Activated CD8-positive, alpha-beta T cell treated with anti-CD3 and anti-CD28 coated beads, Interleukin-2, amount 10 ng/mL, durations not matched to agents 7 days and 5 days (primary cell): ENCODE results near the gene LBHD2. TPM values are rescaled to one million over a fixed set of nuclear protein-coding genes. Genes with fewer than 3 reads are reported as not detected.

Experiments used
- ATAC-seq: fragments of 150-1000 bp; cut with Tn5 transposase; one replicate; pipeline ENCODE4 v1.10.0; 2021; ENCODE audit warnings: moderate library complexity
- CTCF ChIA-PET: fragments of 350-600 bp; sonication (Branson Sonifier 250); formaldehyde crosslinking; loops from one replicate; lab custom pipeline; 2021; ENCODE audit warnings: antibody characterized with exemption; lab: Charles Lee
- POLR2A ChIA-PET: fragments of 350-600 bp; sonication (Branson Sonifier 250); formaldehyde crosslinking; loops from one replicate; lab custom pipeline; 2021; ENCODE audit warnings: antibody characterized with exemption; lab: Charles Lee
- DNase-seq: peaks from one replicate; pipeline ENCODE4 v3.0.0-alpha.2; 2020
- H3K27ac Mint-ChIP-seq: one replicate; pipeline ENCODE4 v1.8.0; 2021; ENCODE audit warnings: mild to moderate bottlenecking, mixed read lengths
- H3K27me3 Mint-ChIP-seq: one replicate; pipeline ENCODE4 v1.8.0; 2021; ENCODE audit warnings: low read depth, mixed read lengths
- H3K36me3 Mint-ChIP-seq: one replicate; pipeline ENCODE4 v1.8.0; 2021; ENCODE audit warnings: low read depth, mixed read lengths
- H3K4me1 Mint-ChIP-seq: one replicate; pipeline ENCODE4 v1.8.0; 2021; ENCODE audit warnings: low read depth, mixed read lengths
- H3K4me3 Mint-ChIP-seq: one replicate; pipeline ENCODE4 v1.8.0; 2021; ENCODE audit warnings: mild to moderate bottlenecking, mixed read lengths
- H3K9me3 Mint-ChIP-seq: one replicate; pipeline ENCODE4 v1.8.0; 2022; ENCODE audit warnings: mixed read lengths; ENCODE audit not compliant: insufficient read depth
- total RNA-seq, 2 experiments: library from RNA; stranded (reverse); gene quantifications; one replicate each; pipeline ENCODE4 v1.2.3, GENCODE V29; 2021

The LBHD2 gene
- total RNA-seq, 2 experiments from 2014 or later = not detected

GRCh38 chr14:103058164-103059055, 25.6 kb upstream of the LBHD2 start:
- Mint-ChIP-seq H3K9me3 (no peaks in the 10 kb centered on the region), H3K27me3 (peaks cover 55% of the 10 kb centered on the region), H3K27ac (no peak overlapping the region), H3K4me1 (peaks cover 7% of the 10 kb centered on the region), H3K36me3 (no peaks in the 10 kb centered on the region), H3K4me3 (no peak overlapping the region)
- ChIA-PET CTCF (no interaction called here), POLR2A (no interaction called here)
- ATAC-seq = no peak
- DNase-seq = no peak

GRCh38 chr14:103059556-103059955, 24.5 kb upstream of the LBHD2 start:
- Mint-ChIP-seq H3K4me3 (no peak overlapping the region), H3K27ac (no peak overlapping the region), H3K4me1 (peaks cover 7% of the 10 kb centered on the region), H3K9me3 (no peaks in the 10 kb centered on the region), H3K27me3 (peaks cover 57% of the 10 kb centered on the region), H3K36me3 (no peaks in the 10 kb centered on the region)
- ChIA-PET CTCF (no interaction called here), POLR2A (no interaction called here)
- ATAC-seq = no peak
- no peak for DNase-seq

GRCh38 chr14:103061482-103061976, 22.5 kb upstream of the LBHD2 start:
- Mint-ChIP-seq H3K36me3 (no peaks in the 10 kb centered on the region), H3K4me3 (no peak overlapping the region), H3K4me1 (peaks cover 1% of the 10 kb centered on the region), H3K9me3 (no peaks in the 10 kb centered on the region), H3K27ac (no peak overlapping the region), H3K27me3 (peaks cover 38% of the 10 kb centered on the region)
- POLR2A ChIA-PET = no interaction called here
- ATAC-seq = no peak
- no peak for DNase-seq
- CTCF ChIA-PET = no interaction called here

GRCh38 chr14:103064436-103064835, 19.6 kb upstream of the LBHD2 start:
- DNase-seq (no peak), ATAC-seq (no peak)
- CTCF ChIA-PET = no interaction called here
- H3K27ac Mint-ChIP-seq = no peak overlapping the region
- H3K27me3 Mint-ChIP-seq = peaks cover 24% of the 10 kb centered on the region
- H3K4me1 Mint-ChIP-seq = no peaks in the 10 kb centered on the region
- H3K4me3 Mint-ChIP-seq = no peak overlapping the region
- POLR2A ChIA-PET = no interaction called here
- H3K9me3 Mint-ChIP-seq = no peaks in the 10 kb centered on the region
- no peaks in the 10 kb centered on the region for H3K36me3 Mint-ChIP-seq

GRCh38 chr14:103064978-103065377, 19.0 kb upstream of the LBHD2 start:
- no peak for ATAC-seq
- Mint-ChIP-seq H3K27ac (no peak overlapping the region), H3K9me3 (no peaks in the 10 kb centered on the region), H3K4me1 (no peaks in the 10 kb centered on the region), H3K27me3 (peaks cover 19% of the 10 kb centered on the region), H3K36me3 (no peaks in the 10 kb centered on the region), H3K4me3 (no peak overlapping the region)
- CTCF ChIA-PET = interaction anchor here (1.8 kb wide), 1 partner anchor 40 kb away, joined by 6 read pairs; no protein-coding TSS in a partner anchor
- POLR2A ChIA-PET = no interaction called here
- DNase-seq = no peak

GRCh38 chr14:103065861-103066260, 18.1 kb upstream of the LBHD2 start:
- DNase-seq (no peak), ATAC-seq (no peak)
- POLR2A ChIA-PET = no interaction called here
- Mint-ChIP-seq H3K4me1 (no peaks in the 10 kb centered on the region), H3K27ac (no peak overlapping the region), H3K36me3 (no peaks in the 10 kb centered on the region), H3K9me3 (no peaks in the 10 kb centered on the region), H3K27me3 (peaks cover 15% of the 10 kb centered on the region), H3K4me3 (no peak overlapping the region)
- CTCF ChIA-PET = interaction anchor here (1.8 kb wide), 1 partner anchor 39 kb away, joined by 6 read pairs; no protein-coding TSS in a partner anchor

- Mint-ChIP-seq H3K9me3 (no peaks in the 10 kb centered on the region), H3K4me3 (no peak overlapping the region), H3K27ac (no peak overlapping the region), H3K36me3 (no peaks in the 10 kb centered on the region), H3K27me3 (peaks cover 15% of the 10 kb centered on the region), H3K4me1 (no peaks in the 10 kb centered on the region)
- POLR2A ChIA-PET = no interaction called here
- DNase-seq (no peak), ATAC-seq (no peak)
- CTCF ChIA-PET = interaction anchor here (1.8 kb wide), 1 partner anchor 39 kb away, joined by 6 read pairs; no protein-coding TSS in a partner anchor
These were observed 17.6 kb upstream of the LBHD2 start for GRCh38 chr14:103066399-103066798.

GRCh38 chr14:103067231-103067954, 16.6 kb upstream of the LBHD2 start:
- Mint-ChIP-seq H3K9me3 (no peaks in the 10 kb centered on the region), H3K27me3 (peaks cover 7% of the 10 kb centered on the region), H3K4me3 (no peak overlapping the region), H3K36me3 (no peaks in the 10 kb centered on the region), H3K4me1 (no peaks in the 10 kb centered on the region), H3K27ac (no peak overlapping the region)
- ChIA-PET POLR2A (no interaction called here), CTCF (no interaction called here)
- ATAC-seq = no peak
- no peak for DNase-seq

- POLR2A ChIA-PET = no interaction called here
- DNase-seq = no peak
- Mint-ChIP-seq H3K9me3 (no peaks in the 10 kb centered on the region), H3K4me3 (no peak overlapping the region), H3K27ac (no peak overlapping the region), H3K27me3 (peaks cover 7% of the 10 kb centered on the region), H3K4me1 (no peaks in the 10 kb centered on the region), H3K36me3 (no peaks in the 10 kb centered on the region)
- CTCF ChIA-PET = interaction anchor here (1.8 kb wide), 1 partner anchor 37 kb away, joined by 5 read pairs; no protein-coding TSS in a partner anchor
- ATAC-seq = no peak
These were observed 15.5 kb upstream of the LBHD2 start for GRCh38 chr14:103068351-103069073.

GRCh38 chr14:103070263-103070885, 13.6 kb upstream of the LBHD2 start:
- CTCF ChIA-PET = no interaction called here
- Mint-ChIP-seq H3K4me1 (no peaks in the 10 kb centered on the region), H3K4me3 (no peak overlapping the region), H3K36me3 (no peaks in the 10 kb centered on the region), H3K9me3 (no peaks in the 10 kb centered on the region), H3K27me3 (peaks cover 5% of the 10 kb centered on the region), H3K27ac (no peak overlapping the region)
- ATAC-seq (no peak), DNase-seq (no peak)
- POLR2A ChIA-PET = no interaction called here

GRCh38 chr14:103070971-103071542, 13.0 kb upstream of the LBHD2 start:
- no peak overlapping the region for H3K4me3 Mint-ChIP-seq
- CTCF ChIA-PET = no interaction called here
- POLR2A ChIA-PET = no interaction called here

More at GRCh38 chr14:103070971-103071542, 13.0 kb upstream of the LBHD2 start:
- H3K27me3 Mint-ChIP-seq = peaks cover 5% of the 10 kb centered on the region
- no peaks in the 10 kb centered on the region for H3K9me3 Mint-ChIP-seq
- no peak overlapping the region for H3K27ac Mint-ChIP-seq
- no peaks in the 10 kb centered on the region for H3K4me1 Mint-ChIP-seq
- DNase-seq (no peak), ATAC-seq (no peak)
- H3K36me3 Mint-ChIP-seq = no peaks in the 10 kb centered on the region
